Stimulated activated naive CD4-positive, alpha-beta T cell (primary cell): ENCODE measurements around the gene MDK.

ENCODE experiments used
- DNase-seq, 6 experiments: peaks; one replicate each; lab custom pipeline; 2025; lab: John Stamatoyannopoulos, UW

Gene MDK

DNA sequence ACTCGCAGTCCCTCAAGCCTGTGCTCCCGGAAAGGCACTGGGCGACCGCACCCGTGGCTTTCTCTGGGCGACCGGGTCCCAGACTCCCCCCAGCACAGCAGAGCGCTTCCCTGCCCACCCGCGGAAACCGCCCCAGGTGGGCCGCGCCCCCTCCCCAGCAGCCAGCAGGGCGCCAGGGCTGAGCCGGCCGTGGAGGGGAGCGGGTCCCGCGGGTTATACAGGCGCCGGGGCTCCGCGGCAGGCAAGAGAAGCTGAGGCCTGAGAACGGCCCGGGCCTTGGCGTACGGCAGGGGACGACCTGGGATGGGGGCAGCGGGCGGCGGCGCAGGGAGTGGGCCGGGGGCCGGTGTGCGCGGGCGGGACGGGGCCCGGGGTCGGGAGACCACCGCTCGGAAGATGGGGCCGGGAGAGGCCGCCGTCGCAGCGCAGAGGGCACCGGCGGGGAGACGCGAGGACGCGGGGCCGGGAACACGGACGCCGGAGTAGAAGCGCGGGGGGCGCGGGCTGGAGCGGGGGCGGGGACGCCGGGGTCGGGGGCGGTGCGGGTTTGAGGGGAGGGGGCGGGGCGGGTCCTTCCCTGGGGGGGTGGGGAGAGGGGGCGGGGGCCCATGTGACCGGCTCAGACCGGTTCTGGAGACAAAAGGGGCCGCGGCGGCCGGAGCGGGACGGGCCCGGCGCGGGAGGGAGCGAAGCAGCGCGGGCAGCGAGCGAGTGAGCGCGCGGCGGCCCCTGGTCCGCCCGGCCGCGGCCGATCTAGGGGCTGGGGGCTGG lies at the start of gene MDK:
Gene MDK (plus strand): TSS at position 622 of the 771 bp plus-strand sequence. CDS start 389 bp downstream, outside the sequence.
- peak in 2 of 6 experiments; percentile 39 to 40 for DNase-seq

GRCh38 chr11:46332093-46332567 lies 49.3 kb upstream of the MDK start:
- DNase-seq: no peak

DNA sequence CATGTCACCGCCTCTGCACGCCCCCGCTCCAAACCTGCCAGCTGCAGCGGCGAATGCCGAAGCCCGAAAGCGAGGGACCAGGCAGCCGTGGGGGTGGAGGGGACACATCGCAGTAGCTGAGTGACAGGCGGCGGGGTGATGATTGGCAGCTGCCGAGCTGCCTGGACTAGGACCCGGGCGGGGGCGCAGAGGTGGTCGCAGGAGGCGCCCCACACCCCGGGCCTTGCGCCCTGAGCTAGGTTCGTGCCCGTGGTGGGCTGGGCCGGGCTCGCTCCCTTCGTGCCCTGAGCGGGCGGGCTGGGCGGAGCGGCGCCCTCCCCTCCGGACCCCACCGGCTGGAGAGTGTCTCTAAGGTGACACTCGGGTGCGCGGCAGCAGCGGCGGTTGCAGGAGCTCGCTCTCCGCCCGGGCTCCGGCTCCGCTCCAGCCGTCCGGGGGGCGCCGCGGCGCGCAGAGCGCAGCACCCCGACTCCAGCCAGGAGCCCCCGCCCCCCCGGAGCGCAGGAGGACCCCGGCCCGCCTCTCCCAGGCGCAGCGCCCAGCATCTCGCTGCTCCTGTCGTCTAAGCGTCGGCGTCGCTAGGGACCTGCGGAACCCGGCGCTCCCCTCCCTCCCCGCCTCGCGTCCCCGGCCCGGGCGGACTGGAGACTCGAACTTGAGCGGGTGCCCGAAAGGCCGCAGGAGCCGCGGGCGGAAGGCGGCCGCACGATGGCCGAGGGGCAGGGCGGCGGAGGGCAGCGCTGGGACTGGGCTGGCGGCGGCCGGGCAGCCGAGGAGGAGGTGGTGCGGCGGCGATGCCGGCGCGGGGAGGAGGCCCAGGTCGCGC lies 48.7 kb upstream of the MDK start:
- DNase-seq: peak in 5 of 6 experiments; percentile 23 to 67 (median 50)

DNA sequence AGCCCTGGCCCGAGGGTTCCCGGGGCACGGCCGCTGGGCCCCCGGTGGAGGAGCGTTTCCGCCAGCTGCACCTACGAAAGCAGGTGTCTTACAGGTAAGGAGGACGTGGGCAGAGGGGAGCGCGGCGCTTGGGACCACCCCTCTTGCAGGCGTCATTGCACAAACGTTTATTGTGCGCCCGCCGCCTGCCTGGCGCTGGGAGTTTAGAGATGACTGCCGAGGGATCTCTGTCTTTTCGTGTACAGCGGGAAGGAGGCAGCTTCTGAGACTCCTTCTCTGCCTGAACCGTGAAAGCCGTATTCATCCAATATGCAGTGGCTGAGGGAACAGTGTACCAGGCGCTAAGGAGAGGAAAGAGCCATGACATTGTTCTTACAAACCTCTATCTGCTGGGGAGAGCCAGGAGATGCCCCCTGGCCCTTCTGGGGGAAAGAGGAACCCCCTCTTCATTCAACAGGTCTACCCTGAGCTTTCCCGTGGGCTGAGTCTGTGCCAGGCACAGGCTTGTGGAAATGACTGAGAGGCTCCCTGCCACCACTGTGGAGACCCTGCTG lies 48.0 kb upstream of the MDK start:
- DNase-seq: peak; percentile 22 to 52 (median 38)

DNA sequence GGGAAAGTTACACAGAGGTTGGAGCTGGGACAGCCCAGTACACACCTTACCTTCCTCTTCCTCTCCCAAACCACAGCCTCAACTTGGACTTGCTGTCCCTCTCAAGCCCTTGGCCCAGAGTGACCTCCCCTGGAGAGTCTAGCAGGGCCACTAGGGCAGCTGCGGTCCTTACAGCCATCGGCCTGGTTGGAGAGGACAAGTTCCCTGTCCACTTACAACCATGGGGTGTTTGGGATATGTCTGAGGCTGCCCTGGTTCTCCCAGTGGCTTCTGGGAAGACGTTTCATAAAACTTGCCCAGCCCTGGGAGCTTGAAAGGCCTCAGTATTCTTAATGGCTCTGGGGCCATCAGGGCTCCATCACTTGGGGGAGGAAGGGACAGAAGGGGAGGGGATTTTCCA lies 47.3 kb upstream of the MDK start:
- DNase-seq: no peak

- DNase-seq: peak in 1 of 6 experiments; percentile 28
These were observed 46.2 kb upstream of the MDK start for GRCh38 chr11:46335271-46335670.

- DNase-seq: no peak
These were observed 45.4 kb upstream of the MDK start for GRCh38 chr11:46335890-46336562.

GRCh38 chr11:46336563-46337180 lies 44.8 kb upstream of the MDK start:
- DNase-seq: peak in 3 of 6 experiments; percentile 16 to 28 (median 24)

- no peak for DNase-seq
These were observed 43.7 kb upstream of the MDK start for GRCh38 chr11:46337626-46338345.

DNA sequence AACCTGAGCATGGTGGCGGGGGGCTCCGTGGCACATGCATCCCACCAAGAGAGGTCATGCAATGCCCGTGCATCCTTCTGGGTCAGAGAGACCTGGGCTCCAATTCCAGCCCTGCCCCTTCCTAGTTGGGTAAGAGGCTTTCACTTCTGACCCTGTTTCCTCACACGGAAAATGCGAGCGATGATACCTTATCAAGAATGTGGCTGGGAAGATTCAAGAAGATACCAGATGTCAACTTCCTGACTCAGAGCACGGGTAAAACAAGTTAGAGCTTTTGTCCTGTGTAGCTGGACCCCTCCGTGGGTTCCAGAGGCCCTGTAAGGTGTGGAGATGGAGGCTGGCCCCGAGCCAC lies 42.9 kb upstream of the MDK start:
- DNase-seq: no peak

- DNase-seq: no peak
These were observed 42.3 kb upstream of the MDK start for GRCh38 chr11:46338988-46339666.

- DNase-seq: no peak
These were observed 41.7 kb upstream of the MDK start for GRCh38 chr11:46339816-46340215.

DNA sequence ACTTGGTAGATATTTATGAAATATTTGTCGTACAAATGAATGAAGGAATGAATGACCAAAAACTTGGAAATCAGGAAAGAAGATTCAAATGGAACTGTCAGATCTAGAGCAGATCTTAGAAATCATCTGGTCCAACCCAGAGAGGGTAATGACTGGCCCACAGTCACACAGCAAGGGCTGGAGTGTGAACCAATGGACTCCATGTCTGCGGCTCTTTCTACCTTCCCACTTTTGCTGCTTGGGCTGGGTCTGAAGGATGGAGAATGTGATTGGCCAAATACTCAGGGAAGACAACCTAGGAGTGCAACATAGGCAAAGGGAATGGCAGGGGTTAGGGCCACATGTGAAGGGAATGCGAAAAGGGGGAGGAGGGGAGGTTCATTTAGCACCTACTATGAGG lies 40.0 kb upstream of the MDK start:
- DNase-seq: no peak

DNA sequence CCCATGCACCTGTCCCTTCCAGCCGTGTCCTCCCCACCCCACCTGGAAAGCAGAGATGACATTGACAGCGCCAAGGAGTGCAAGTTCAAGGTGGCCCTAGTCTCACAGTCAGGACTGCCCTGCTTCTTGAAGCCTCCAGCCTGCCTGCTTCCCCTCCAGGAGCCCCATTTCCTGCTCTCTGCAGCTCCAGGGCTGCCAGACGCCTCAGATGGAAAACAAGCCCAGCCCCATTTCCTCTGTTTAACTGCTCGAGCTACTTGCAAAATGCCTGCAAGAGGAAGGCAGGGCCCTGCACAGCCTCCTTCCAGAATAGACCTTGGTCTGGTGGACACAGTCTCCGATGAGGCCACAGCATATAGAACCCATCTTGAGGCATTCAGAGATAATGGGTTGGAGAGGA lies 39.2 kb upstream of the MDK start:
- peak; percentile 14 to 51 (median 36) for DNase-seq

- DNase-seq: no peak
These were observed 37.9 kb upstream of the MDK start for GRCh38 chr11:46343520-46343919.

DNA sequence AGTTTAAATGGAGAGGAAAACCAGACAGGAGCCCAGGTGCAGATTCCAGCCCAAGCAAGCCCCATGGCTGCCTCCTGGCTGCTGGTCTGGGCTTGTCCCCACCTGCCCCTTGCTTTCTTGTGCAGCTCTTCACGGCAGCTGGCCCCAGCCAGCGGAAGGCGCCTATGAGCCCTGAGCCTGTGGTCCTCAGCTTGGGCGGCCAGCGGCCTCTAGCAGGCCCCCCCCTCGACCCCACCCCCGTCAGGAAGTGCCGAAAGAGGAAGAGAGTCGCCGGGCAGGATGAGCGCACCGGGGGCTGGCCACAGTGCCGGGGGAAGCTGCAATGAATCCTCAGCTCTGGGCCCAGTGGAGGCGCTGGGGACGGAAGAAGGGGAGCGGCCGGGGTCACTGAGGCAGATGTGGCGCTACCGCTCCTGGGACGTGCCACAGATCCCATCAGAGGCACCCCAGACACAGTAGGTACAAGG lies 36.3 kb upstream of the MDK start:
- peak in 2 of 6 experiments; percentile 17 to 19 for DNase-seq

GRCh38 chr11:46345881-46346484 lies 35.5 kb upstream of the MDK start:
- DNase-seq: peak in 4 of 6 experiments; percentile 9 to 57 (median 21)

DNA sequence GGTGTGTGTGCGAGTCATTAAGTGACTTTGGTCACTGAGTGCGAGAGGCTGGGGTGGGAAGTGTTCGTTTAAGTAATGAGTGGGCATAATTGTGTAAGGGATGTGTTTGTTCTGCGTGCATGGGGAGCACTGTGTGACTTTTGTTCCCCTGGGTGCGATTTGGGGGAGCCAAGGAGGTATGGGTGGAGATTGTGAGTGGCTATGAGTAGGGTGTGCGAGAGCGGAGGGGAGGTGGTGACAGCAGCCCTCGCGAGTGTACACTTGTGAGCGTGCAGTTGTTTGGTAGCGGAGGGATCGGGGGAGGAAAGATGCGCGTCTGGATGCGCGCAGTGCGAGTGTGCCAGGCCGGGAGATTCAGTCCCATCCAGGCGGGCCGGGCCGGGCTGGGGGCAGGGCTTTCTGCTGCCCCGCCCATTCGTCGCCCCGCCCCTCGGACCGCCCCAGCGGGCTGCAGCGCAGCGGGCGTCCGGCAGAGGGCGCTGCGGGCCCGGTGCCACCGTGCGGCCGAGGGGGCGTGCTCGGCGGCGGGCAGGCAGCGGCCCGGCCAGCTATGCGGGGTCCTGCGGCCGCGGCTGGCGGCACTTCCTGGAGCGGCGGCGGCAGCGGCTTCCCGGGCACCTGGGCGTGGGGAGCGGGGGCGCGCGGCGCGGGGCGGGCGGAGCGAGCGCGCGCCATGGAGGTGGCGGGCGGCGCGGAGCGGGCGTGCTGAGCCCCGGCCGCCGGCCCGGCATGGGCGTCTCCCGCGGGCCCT lies 34.4 kb upstream of the MDK start, which contains the start of gene DGKZ:
Gene DGKZ (plus strand): TSS at position 578 of the 751 bp plus-strand sequence. CDS start 197 bp downstream, outside the sequence.
- DNase-seq: peak; percentile 84 to 95 (median 88)
